SJCRH30 (cell line): Measurements from ENCODE around the gene PRKN. TPM values are rescaled to one million over a fixed set of nuclear protein-coding genes. Genes with fewer than 3 reads are reported as not detected.

ENCODE experiments used
- DNase-seq, 2 experiments: peaks; one replicate each; pipeline ENCODE4 v3.0.0-alpha.2; 2015 to 2020
- H3K27ac ChIP-seq: fragments of 250-450 bp; sonication (Bioruptor Pico); 2 replicates; pipeline ENCODE4 v1.5.1; 2020; ENCODE audit warnings: mild to moderate bottlenecking, moderate library complexity
- H3K27me3 ChIP-seq: fragments of 250-450 bp; sonication (Bioruptor Pico); 2 replicates; pipeline ENCODE4 v1.5.1; 2020; ENCODE audit warnings: mild to moderate bottlenecking, moderate library complexity
- H3K36me3 ChIP-seq: fragments of 250-450 bp; sonication (Bioruptor Pico); 2 replicates; pipeline ENCODE4 v1.5.1; 2020; ENCODE audit warnings: mild to moderate bottlenecking, moderate library complexity
- H3K4me1 ChIP-seq: fragments of 250-450 bp; sonication (Bioruptor Pico); 2 replicates; pipeline ENCODE4 v1.5.1; 2020; ENCODE audit warnings: mild to moderate bottlenecking, moderate library complexity
- H3K4me3 ChIP-seq: fragments of 250-450 bp; sonication (Bioruptor Pico); 2 replicates; pipeline ENCODE4 v1.5.1; 2020; ENCODE audit warnings: mild to moderate bottlenecking, moderate library complexity
- H3K9me3 ChIP-seq: fragments of 250-450 bp; sonication (Bioruptor Pico); replicated peaks from 2 replicates; pipeline ENCODE4 v1.5.1; 2020; ENCODE audit warnings: mild to moderate bottlenecking, moderate library complexity
- total RNA-seq: library from RNA; depleted of rRNA; stranded (reverse); fragments of >200 nt; shearing (Covaris generic); gene quantifications from 2 replicates; pipeline ENCODE4 v1.2.3, GENCODE V29; 2014

Gene PRKN
- total RNA-seq, 1 experiment from 2014 or later, result not detected

DNA sequence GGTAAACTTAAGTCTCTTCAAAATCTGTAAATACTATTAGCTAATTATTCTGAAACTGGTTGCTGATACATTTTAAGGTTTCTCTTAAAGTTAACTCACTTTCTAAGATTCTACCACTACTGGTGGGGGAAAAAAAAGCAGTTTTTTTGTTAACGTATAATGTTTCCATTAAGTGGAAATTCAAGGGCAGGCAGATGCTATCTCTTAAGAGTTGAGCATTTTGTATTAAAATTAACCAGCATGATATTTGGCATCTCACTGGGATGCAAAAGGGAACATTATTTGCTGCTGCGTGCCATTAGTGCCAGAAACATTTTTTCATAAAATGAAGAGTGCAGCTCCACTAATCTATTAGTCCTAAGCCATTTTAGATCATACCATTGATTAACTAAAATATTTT, 246.2 kb downstream of the PRKN start:
- Histone ChIP-seq H3K36me3 (no peaks in the 10 kb centered on the region), H3K4me1 (peaks cover 2% of the 10 kb centered on the region), H3K9me3 (no peaks in the 10 kb centered on the region), H3K4me3 (no peak overlapping the region), H3K27ac (no peak overlapping the region), H3K27me3 (no peaks in the 10 kb centered on the region)
- no peak for DNase-seq

DNA sequence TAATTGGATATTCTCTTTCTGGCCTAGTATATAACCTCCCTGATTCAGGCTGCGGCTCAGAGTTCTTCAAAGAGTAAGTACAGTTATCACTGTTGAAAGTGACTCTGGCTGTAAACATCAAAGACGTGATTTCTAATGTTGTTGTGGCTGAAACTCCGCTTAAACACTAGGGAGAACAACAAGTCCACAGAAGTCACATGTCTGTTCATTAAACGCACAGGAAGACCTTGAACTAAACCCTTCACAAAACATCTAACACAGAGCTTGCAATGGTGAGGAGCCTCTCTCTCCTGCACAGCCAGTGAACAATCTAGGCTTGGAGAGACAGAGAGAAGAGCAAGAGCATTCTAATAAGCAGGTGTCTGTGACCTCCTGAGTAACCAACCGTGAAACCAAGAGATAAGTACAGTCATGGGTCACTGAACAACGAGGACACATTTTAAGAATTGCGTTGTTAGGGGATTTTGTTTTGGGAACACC, 249.3 kb downstream of the PRKN start:
- Histone ChIP-seq H3K27me3 (no peaks in the 10 kb centered on the region), H3K9me3 (no peaks in the 10 kb centered on the region), H3K36me3 (no peaks in the 10 kb centered on the region), H3K4me1 (no peaks in the 10 kb centered on the region), H3K4me3 (no peak overlapping the region), H3K27ac (no peak overlapping the region)
- peak in 1 of 2 experiments; percentile 11 for DNase-seq

DNA sequence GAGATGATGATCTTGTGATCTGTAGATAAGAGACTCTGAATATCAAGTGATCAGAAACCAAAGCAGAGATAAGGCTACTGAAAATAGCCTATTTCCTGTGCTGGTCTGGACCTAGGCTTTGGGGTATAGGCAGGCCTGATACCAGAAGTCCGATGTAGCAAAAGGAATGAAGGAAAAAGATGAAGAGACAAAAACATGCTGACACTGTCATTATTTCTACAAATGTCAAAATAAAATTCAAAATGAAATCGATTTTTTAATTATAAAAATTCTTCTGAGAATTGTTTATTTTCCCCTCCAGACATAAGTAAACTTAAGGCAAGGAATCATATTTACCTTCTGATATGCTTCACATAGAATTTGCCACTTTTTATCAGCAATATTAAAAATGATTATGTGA, 252.8 kb downstream of the PRKN start:
- Histone ChIP-seq H3K27me3 (no peaks in the 10 kb centered on the region), H3K9me3 (no peaks in the 10 kb centered on the region), H3K27ac (no peak overlapping the region), H3K36me3 (no peaks in the 10 kb centered on the region), H3K4me3 (no peak overlapping the region), H3K4me1 (no peaks in the 10 kb centered on the region)
- DNase-seq, result no peak

- Histone ChIP-seq H3K4me3 (no peak overlapping the region), H3K36me3 (no peaks in the 10 kb centered on the region), H3K4me1 (no peaks in the 10 kb centered on the region), H3K27ac (no peak overlapping the region), H3K27me3 (no peaks in the 10 kb centered on the region; the same call in 1 of the 2 replicates), H3K9me3 (no peaks in the 10 kb centered on the region)
- DNase-seq, result no peak
Measured at GRCh38 chr6:162471842-162472241, 255.7 kb downstream of the PRKN start.

GRCh38 chr6:162468326-162468725, 259.2 kb downstream of the PRKN start:
- Histone ChIP-seq H3K36me3 (no peaks in the 10 kb centered on the region), H3K4me3 (no peak overlapping the region), H3K4me1 (no peaks in the 10 kb centered on the region), H3K9me3 (no peaks in the 10 kb centered on the region), H3K27ac (no peak overlapping the region), H3K27me3 (no peaks in the 10 kb centered on the region; the same call in 1 of the 2 replicates)
- no peak for DNase-seq

GRCh38 chr6:162467679-162468078, 259.9 kb downstream of the PRKN start:
- no peak overlapping the region for H3K4me3 ChIP-seq
- no peak overlapping the region for H3K27ac ChIP-seq
- no peaks in the 10 kb centered on the region for H3K9me3 ChIP-seq
- no peaks in the 10 kb centered on the region for H3K4me1 ChIP-seq
- no peak for DNase-seq
- no peaks in the 10 kb centered on the region for H3K36me3 ChIP-seq
- H3K27me3 ChIP-seq, result no peaks in the 10 kb centered on the region; the same call in 1 of the 2 replicates

DNA sequence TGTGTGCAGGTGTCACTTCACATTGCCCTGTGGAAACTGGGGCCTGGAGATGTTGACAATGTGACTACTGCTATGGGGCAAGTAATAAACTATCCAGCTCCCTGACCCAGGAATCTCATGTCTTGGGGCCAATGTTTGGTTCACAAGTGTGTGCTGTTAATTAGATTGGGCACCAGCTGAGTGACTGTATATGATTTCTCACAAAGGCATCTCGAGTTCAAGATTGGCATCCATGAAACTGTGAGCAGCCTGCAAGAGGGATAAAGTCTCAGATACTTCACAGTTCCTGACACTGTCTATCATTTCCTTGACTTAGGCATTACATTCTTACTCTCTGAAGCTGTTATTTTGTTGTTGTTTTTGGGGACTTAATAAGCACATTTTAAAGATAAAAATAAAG, 264.0 kb downstream of the PRKN start:
- Histone ChIP-seq H3K4me1 (no peaks in the 10 kb centered on the region), H3K27me3 (no peaks in the 10 kb centered on the region; the same call in 1 of the 2 replicates), H3K4me3 (no peak overlapping the region), H3K9me3 (0 out of 2 replicates have a peak, but pooled peaks cover 3% of the 10 kb centered on the region), H3K36me3 (no peaks in the 10 kb centered on the region), H3K27ac (no peak overlapping the region)
- DNase-seq, result no peak

GRCh38 chr6:162459985-162460384, 267.6 kb downstream of the PRKN start:
- no peak overlapping the region for H3K4me3 ChIP-seq
- DNase-seq, result no peak
- H3K9me3 ChIP-seq, result 0 out of 2 replicates have a peak, but pooled peaks cover 10% of the 10 kb centered on the region
- no peak overlapping the region for H3K27ac ChIP-seq
- no peaks in the 10 kb centered on the region for H3K27me3 ChIP-seq
- H3K4me1 ChIP-seq, result no peaks in the 10 kb centered on the region
- H3K36me3 ChIP-seq, result no peaks in the 10 kb centered on the region

- no peaks in the 10 kb centered on the region for H3K27me3 ChIP-seq
- DNase-seq, result no peak
- H3K9me3 ChIP-seq, result no peaks in the 10 kb centered on the region
- no peak overlapping the region for H3K4me3 ChIP-seq
- H3K27ac ChIP-seq, result no peak overlapping the region
- no peaks in the 10 kb centered on the region for H3K4me1 ChIP-seq
- no peaks in the 10 kb centered on the region for H3K36me3 ChIP-seq
Measured at GRCh38 chr6:162450358-162450757, 277.2 kb downstream of the PRKN start.

DNA sequence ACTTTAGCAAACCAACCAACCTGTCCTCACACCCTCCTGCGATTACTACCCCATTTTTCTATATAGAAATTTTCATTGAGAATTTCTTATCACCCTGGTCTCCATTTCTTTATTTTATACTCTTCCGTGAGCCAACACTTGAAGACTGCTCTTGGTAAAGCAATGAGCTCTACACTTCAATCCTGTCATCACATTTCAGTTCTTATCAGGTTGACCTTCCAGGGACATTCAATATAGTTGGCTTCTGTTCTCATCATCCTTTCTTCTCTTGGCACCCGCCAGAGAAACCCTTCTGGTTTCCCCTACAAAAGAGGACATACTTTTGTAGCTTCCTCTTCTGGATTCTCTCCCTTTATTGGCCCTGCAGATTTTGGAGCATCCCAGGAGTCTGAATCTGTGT, 279.3 kb downstream of the PRKN start:
- H3K9me3 ChIP-seq, result no peaks in the 10 kb centered on the region

GRCh38 chr6:162443101-162443500, 284.5 kb downstream of the PRKN start:
- H3K4me1 ChIP-seq, result no peaks in the 10 kb centered on the region
- DNase-seq, result no peak
- H3K27ac ChIP-seq, result no peak overlapping the region
- no peak overlapping the region for H3K4me3 ChIP-seq
- no peaks in the 10 kb centered on the region for H3K36me3 ChIP-seq
- H3K9me3 ChIP-seq, result no peaks in the 10 kb centered on the region
- no peaks in the 10 kb centered on the region for H3K27me3 ChIP-seq

More for the DNA sequence above, 279.3 kb downstream of the PRKN start:
- Histone ChIP-seq H3K27ac (no peak overlapping the region), H3K36me3 (no peaks in the 10 kb centered on the region), H3K4me1 (no peaks in the 10 kb centered on the region), H3K27me3 (no peaks in the 10 kb centered on the region), H3K4me3 (no peak overlapping the region)
- DNase-seq, result no peak

DNA sequence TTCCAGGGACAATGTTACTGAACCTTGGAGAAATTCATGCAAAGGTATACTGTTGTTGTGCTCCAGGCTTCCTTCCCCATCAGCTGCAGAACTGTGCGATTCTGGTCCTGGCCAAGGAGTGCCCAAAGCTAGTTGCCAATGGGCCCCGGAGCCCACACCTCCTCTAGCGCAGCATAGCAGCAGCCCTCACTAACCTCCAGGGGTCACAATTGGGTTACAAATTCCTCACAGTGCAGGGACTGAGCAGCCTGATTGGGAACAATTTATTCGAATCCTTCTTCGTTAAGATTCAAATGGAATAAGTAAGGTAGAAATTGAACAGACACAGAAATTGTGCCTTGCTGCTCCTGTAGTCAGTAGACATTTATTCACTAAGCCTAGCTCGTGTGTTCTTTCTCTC, 284.9 kb downstream of the PRKN start:
- Histone ChIP-seq H3K4me1 (no peaks in the 10 kb centered on the region), H3K9me3 (no peaks in the 10 kb centered on the region), H3K4me3 (no peak overlapping the region), H3K27me3 (no peaks in the 10 kb centered on the region), H3K36me3 (no peaks in the 10 kb centered on the region), H3K27ac (no peak overlapping the region)
- DNase-seq, result peak; percentile 14 to 56

DNA sequence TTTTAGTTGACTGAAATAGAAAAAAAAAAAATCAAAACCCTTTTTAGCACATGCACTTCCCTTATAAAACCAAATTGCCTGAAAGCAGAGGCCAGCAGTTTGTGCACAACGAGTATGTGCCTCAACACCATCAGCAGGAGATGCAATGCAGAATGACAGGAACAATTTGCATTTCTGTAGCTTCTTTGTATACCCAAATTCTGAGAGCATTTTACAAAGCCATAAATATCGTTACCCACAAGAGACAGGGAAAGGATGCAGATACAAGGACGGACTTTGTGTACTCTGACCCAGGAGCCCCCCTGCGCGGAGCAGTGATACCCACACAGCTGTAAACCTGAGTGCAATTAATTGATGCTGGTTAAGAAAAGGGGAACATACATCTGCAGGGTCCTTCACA, 285.6 kb downstream of the PRKN start:
- H3K27ac ChIP-seq, result no peak overlapping the region
- H3K36me3 ChIP-seq, result no peaks in the 10 kb centered on the region
- no peaks in the 10 kb centered on the region for H3K4me1 ChIP-seq
- DNase-seq, result no peak
- no peak overlapping the region for H3K4me3 ChIP-seq
- no peaks in the 10 kb centered on the region for H3K27me3 ChIP-seq
- no peaks in the 10 kb centered on the region for H3K9me3 ChIP-seq

DNA sequence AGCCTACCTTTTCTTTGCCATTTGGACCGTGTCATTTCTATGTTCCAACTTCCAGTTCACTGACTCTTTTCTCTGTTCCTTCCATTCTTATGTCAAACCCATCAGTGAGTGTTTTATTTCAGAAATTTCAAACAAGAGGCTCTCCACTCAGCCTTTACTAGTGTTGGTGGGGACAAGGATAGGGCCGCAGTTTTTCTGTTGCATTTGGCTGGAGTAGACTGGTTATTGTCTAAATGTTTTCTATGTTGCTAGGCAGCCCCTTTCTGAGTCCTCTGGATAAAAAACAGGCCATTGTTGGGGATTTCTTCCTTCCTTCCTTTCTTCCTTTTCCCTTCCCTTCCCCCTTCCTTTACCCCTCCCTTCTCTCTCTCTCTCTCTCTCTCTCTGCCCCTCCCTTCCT, 288.6 kb downstream of the PRKN start:
- DNase-seq, result no peak
- H3K36me3 ChIP-seq, result no peaks in the 10 kb centered on the region
- H3K27me3 ChIP-seq, result no peaks in the 10 kb centered on the region
- H3K4me1 ChIP-seq, result no peaks in the 10 kb centered on the region
- no peaks in the 10 kb centered on the region for H3K9me3 ChIP-seq
- no peak overlapping the region for H3K4me3 ChIP-seq
- H3K27ac ChIP-seq, result no peak overlapping the region

- DNase-seq, result no peak
- Histone ChIP-seq H3K27ac (no peak overlapping the region), H3K4me1 (no peaks in the 10 kb centered on the region), H3K4me3 (no peak overlapping the region), H3K36me3 (no peaks in the 10 kb centered on the region), H3K27me3 (no peaks in the 10 kb centered on the region), H3K9me3 (no peaks in the 10 kb centered on the region)
Measured at GRCh38 chr6:162435071-162435470, 292.5 kb downstream of the PRKN start.

DNA sequence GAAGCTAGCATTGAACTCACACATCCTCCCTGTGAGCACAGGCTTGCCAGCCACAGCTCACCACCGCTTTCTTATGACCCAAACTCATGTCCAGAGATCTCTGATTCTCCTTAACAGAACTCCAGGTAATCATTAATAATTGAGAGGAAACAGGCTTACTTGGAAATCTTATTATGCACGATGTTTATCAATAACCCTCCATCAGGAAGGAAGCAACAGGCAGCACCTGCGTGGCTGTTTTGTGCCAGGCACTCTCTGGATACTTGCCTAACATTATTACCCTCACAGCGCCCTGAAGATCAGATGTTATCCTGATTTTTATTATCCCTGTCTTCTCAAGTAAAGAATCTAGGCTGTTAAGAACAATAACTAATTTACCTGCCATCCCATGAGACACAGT, 306.6 kb downstream of the PRKN start:
- H3K4me3 ChIP-seq, result no peak overlapping the region
- no peaks in the 10 kb centered on the region for H3K36me3 ChIP-seq
- no peaks in the 10 kb centered on the region for H3K9me3 ChIP-seq
- H3K27ac ChIP-seq, result no peak overlapping the region
- DNase-seq, result no peak
- H3K27me3 ChIP-seq, result no peaks in the 10 kb centered on the region
- H3K4me1 ChIP-seq, result no peaks in the 10 kb centered on the region
